Measurements from ENCODE around the gene COPRS. TPM values are rescaled to one million over a fixed set of nuclear protein-coding genes. Genes with fewer than 3 reads are reported as not detected.
"Not testable (repeated sequence)": the region's sequence is repeated elsewhere in the genome, so short reads cannot be mapped to it uniquely, and the experiment has no call there.

COPRS gene
- total RNA-seq, 4 donors from 2014 or later, result 91.1 to 148 (median 140) TPM

DNA sequence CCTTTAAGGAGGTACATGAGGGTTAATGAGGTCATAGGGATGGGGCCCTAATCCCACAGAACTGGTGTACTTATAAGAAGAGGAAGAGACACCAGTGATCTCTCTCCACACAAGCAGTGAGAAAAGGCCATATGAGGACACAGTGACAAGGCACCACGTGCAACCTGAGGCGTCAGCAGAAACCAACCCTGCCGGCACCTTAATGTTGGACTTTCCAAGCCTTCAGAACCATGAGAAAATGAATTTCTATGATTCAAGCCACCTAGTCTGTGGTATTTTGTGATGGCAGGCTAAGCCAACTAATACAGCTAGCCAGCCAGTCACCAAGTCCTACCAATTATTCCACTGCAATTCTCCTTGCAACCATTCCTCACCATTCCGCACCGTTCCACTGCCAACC is 39.5 kb downstream of the COPRS start:
- Histone ChIP-seq H3K9me3 (no peaks in the 10 kb centered on the region), H3K27me3 (no peaks in the 10 kb centered on the region), H3K4me3 (no peak overlapping the region), H3K4me1 (no peaks in the 10 kb centered on the region), H3K36me3 (no peaks in the 10 kb centered on the region), H3K27ac (no peak overlapping the region)
- WGBS, 2 donors (ENCODE audit: low coverage in 1 of 2), result 87 to 94% methylated on average over 2 to 3 of the region's 5 CpGs
- no peak for ATAC-seq
- TF ChIP-seq POLR2AphosphoS5 (IDR thresholded peaks at IDR 0.05) (no peak), POLR2A (IDR thresholded peaks at IDR 0.05) (no peak), EP300 (IDR thresholded peaks at IDR 0.05) (no peak)
- TF ChIP-seq, protein P1, sequence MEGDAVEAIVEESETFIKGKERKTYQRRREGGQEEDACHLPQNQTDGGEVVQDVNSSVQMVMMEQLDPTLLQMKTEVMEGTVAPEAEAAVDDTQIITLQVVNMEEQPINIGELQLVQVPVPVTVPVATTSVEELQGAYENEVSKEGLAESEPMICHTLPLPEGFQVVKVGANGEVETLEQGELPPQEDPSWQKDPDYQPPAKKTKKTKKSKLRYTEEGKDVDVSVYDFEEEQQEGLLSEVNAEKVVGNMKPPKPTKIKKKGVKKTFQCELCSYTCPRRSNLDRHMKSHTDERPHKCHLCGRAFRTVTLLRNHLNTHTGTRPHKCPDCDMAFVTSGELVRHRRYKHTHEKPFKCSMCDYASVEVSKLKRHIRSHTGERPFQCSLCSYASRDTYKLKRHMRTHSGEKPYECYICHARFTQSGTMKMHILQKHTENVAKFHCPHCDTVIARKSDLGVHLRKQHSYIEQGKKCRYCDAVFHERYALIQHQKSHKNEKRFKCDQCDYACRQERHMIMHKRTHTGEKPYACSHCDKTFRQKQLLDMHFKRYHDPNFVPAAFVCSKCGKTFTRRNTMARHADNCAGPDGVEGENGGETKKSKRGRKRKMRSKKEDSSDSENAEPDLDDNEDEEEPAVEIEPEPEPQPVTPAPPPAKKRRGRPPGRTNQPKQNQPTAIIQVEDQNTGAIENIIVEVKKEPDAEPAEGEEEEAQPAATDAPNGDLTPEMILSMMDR (IDR thresholded peaks at IDR 0.05), result no peak

DNA sequence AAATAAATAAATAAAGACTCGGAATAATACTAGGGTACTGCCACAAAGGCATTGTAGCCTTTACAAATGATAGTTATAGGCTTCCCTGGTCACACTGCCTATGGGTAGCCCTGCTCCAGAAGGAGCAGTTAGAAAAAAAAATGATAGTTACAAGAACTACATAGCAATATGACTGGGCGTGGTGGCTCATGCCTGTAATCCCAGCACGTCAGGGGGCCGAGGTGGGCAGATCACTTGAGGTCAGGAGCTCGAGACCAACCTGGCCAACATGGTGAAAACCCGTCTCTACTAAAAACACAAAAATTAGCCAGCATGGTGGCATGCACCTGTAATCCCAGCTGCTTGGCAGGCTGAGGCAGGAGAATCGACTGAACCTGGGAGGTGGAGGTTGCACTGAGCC is 40.2 kb downstream of the COPRS start:
- not testable (repeated sequence) for H3K27me3 ChIP-seq, H3K9me3 ChIP-seq, H3K36me3 ChIP-seq, H3K4me3 ChIP-seq, H3K27ac ChIP-seq, H3K4me1 ChIP-seq, ATAC-seq
- WGBS, 2 donors (ENCODE audit: low coverage in 1 of 2), result 96 to 97% methylated on average over 4 to 6 of the region's 7 CpGs

DNA sequence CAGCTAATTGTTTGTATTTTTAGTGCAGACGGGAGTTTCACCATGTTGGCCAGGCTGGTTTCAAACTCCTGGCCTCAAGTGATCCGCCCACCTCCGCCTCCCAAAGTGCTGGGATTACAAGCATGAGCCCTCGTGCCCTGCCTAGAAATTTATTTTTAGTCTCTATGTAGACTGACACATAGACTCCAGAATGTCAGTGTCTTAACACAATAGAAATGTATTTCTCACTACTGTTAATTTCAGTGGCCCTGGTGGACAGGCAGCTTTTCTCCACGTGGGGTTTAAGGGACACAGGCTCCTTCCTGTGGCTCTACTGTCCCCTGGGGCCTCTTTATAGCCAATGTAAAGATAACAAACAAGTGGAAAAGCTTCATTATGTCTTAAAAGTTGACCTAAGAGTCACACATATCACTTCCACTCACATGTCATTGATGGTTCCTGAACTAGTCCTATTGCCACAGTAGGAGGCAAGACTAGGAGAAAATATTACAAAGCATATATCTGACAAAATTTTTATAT is 43.8 kb downstream of the COPRS start:
- Histone ChIP-seq H3K27me3 (no peaks in the 10 kb centered on the region), H3K27ac (no peak overlapping the region), H3K4me3 (no peak overlapping the region), H3K9me3 (no peaks in the 10 kb centered on the region), H3K4me1 (peaks cover 0 to 5% (median 0%) of the 10 kb centered on the region in 3 donors), H3K36me3 (no peaks in the 10 kb centered on the region)
- 63 to 73% methylated on average over 4 to 5 of the region's 5 CpGs for WGBS, 2 donors (ENCODE audit: low coverage in 1 of 2)
- no peak for ATAC-seq
- TF ChIP-seq POLR2AphosphoS5 (IDR thresholded peaks at IDR 0.05), result no peak
- TF ChIP-seq EP300 (IDR thresholded peaks at IDR 0.05), result no peak
- no peak for TF ChIP-seq POLR2A (IDR thresholded peaks at IDR 0.05)
- TF ChIP-seq, protein P1 (IDR thresholded peaks at IDR 0.05), result no peak

DNA sequence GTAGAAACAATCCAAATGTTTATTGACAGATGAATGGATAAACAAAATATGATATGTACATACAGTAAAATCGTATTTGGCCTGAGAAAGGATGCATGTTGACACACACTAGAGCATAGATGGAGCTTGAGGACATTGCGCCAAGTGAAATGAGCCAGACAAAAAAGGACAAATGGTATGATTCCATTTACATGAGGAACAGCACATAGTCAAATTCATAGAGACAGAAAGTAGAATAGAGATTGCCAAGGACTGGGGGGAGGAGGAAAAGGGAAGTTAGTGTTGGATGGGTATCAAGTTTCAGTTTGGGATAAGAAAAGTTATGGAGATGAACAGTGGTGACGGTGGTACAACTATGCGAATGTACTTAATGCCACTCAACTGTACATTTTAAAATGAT is 47.9 kb downstream of the COPRS start:
- H3K9me3 ChIP-seq, result no peaks in the 10 kb centered on the region
- no peak for ATAC-seq
- no peak overlapping the region for H3K4me3 ChIP-seq
- peaks cover 0 to 5% (median 0%) of the 10 kb centered on the region in 3 donors for H3K4me1 ChIP-seq
- no peaks in the 10 kb centered on the region for H3K27me3 ChIP-seq
- TF ChIP-seq POLR2AphosphoS5 (IDR thresholded peaks at IDR 0.05), result no peak
- no peak for TF ChIP-seq POLR2A (IDR thresholded peaks at IDR 0.05)
- no peak for TF ChIP-seq EP300 (IDR thresholded peaks at IDR 0.05)
- TF ChIP-seq, protein P1 (IDR thresholded peaks at IDR 0.05), result no peak
- WGBS, 2 donors (ENCODE audit: low coverage in 1 of 2), result 52 to 54% methylated on average over 4 of the region's 4 CpGs
- no peak overlapping the region for H3K27ac ChIP-seq
- no peaks in the 10 kb centered on the region for H3K36me3 ChIP-seq

DNA sequence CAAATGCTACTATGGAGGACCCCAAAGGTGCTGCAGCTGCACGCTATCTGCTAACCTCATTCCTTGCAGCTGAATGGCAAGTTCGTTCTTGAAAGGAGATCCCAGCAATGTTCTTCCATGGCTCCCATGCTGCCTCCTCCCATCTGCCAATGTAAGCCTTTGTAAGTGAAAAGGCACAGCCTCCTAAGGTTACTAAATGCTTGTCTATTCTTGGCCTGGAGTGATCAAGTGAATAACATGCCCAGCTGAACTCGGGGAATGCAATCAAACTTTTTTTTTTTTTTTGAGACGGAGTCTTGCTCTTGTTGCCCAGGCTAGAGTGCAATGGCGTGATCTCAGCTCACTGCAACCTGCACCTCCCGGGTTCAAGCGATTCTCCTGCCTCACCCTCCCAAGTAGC is 49.2 kb downstream of the COPRS start:
- not testable (repeated sequence) for H3K4me1 ChIP-seq

DNA sequence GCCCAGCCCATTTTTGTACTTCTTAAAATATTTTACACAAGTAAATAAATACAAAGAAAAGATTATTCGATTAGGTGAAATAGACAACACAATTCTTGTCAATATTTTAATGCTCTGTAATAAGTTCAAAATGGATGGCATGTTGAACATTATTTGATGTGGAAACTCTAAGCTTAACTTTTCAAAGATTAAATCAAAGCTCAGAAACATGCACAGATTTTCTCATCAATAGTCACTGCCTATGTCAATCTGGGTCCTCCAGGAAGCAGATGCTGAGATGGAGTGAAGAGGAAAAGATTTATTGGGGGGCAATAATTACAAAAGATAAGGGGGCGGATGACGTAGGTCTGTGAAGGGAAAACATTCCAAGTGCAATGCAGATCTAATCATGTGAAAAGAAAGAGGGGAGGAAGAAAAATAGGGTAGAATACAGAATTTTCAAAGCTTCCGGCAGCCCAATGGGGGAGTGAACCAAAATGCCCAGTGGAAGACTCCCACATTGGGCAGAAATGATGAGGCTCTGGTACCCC is 50.5 kb downstream of the COPRS start:
- Histone ChIP-seq H3K4me1 (peaks cover 0 to 5% (median 0%) of the 10 kb centered on the region in 3 donors), H3K27me3 (no peaks in the 10 kb centered on the region), H3K9me3 (no peaks in the 10 kb centered on the region), H3K27ac (no peak overlapping the region), H3K4me3 (no peak overlapping the region), H3K36me3 (no peaks in the 10 kb centered on the region)
- no peak for TF ChIP-seq EP300 (IDR thresholded peaks at IDR 0.05)
- TF ChIP-seq, protein P1 (IDR thresholded peaks at IDR 0.05), result no peak
- no peak for TF ChIP-seq POLR2AphosphoS5 (IDR thresholded peaks at IDR 0.05)
- TF ChIP-seq POLR2A (IDR thresholded peaks at IDR 0.05), result no peak
- no peak for ATAC-seq
- WGBS, 2 donors (ENCODE audit: low coverage in 1 of 2), result 89 to 100% methylated on average over 1 to 4 of the region's 4 CpGs

More for the DNA sequence above, 49.2 kb downstream of the COPRS start:
- WGBS, 2 donors (ENCODE audit: low coverage in 1 of 2), result 76 to 100% methylated on average over 1 to 7 of the region's 7 CpGs
- H3K27ac ChIP-seq, H3K4me3 ChIP-seq, ATAC-seq, H3K27me3 ChIP-seq, H3K9me3 ChIP-seq, H3K36me3 ChIP-seq: not testable (repeated sequence)
